NCI-H69 (cell line): ENCODE results near the gene SUGCT.

ENCODE experiments used
- DNase-seq: peaks from one replicate; lab custom pipeline; 2025; lab: John Stamatoyannopoulos, UW

Gene SUGCT

DNA sequence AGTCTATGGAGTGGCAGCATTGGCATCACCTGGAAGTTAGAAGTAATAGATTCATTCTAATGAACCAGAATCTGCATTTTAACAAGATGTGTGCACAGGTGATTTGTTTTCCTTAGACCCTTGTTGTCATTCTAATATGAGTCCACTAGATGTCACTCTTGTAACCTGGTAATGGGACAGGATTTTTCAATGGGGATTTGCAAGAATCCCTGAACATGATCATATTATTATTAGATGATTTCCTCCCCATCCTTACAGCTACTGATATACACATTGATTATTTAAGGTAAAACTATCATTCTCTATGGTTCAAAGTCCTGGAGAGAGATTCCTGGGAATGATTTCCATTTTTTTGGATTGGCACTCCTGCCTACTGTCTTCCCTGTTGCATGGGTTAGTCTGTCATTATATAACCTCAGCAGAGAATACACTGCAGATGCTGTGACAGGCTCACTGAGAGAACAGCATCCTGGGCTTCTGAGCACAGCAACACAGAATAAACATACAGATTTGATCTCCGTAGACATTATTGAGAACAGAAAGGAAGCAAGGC is 194.9 kb downstream of the SUGCT start:
- peak; percentile 47 for DNase-seq

DNA sequence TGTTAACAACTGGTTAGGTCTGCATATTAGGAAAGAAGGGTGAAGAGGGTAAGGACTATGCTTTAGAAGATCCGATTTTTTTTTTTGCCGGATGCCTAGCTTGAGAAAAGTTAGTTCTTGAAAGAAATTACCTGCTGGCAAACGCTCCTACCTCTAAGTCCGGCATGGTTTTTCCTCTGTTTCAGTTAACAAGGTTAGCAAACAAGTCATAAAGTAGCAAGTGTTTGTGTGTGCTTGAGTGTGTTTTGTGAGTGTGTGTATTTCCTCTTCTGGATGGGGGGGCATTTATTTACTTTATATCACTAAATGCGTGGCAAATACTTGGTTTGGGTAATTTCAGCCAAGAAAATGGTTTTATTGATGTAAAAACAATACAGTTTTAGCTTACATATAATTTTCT is 195.6 kb downstream of the SUGCT start:
- DNase-seq = no peak

DNA sequence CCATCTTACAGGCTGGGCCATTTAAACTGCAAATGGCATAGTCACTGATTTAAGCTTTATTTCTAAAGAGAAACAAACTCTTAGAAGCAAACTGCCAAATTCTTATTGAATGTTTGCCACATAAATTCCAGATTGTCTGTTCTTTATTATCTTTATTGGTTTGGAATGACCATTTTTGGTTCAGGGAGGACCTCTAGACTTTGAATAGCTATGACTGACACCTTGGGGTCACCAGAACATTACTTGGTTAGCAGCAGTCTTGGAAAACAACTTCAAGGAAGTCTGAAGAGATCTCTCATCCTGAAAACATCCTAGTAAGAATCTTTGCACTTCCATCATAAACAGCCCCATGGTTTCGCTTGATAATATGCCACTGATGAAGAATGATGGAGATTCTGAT is 197.1 kb downstream of the SUGCT start:
- no peak for DNase-seq

DNA sequence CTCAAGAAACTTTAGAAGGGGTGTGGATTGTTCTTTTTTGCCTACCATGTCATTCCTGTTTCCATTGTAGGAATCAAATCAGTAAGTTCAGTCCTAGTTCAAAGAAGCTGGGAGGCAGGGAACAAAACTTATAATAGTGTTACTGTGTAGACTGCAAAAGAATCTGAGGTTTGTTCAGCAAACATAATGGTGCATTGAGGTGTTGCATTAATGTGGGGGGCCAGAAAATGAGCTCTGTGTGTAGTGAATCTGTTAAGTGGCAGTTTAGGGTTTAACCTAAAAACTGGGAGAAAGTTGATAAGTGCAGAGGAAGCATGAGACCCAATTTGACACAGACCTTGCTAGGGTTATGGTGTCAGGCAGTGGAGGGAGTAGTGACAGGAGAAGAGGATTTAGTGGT is 197.7 kb downstream of the SUGCT start:
- DNase-seq = no peak

GRCh38 chr7:40341836-40342235 is 207.0 kb downstream of the SUGCT start:
- no peak for DNase-seq

DNA sequence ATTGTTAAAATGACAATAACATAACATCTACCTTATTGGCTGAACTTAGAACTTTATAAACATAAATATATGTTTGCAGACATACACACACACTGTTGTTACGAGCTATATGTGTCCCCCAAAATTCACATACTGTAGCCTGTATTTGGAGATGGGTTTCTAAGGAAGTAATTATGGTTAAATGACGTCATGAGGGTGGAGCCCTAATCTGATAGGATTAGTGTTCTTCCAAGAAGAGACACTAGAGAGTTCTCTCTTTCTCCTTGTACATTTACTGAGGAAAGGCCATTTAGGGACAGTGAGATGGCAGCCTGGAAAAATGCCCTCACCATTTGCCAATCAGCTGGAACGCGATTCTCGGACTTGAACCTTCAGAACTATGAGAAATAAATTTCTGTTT is 211.7 kb downstream of the SUGCT start:
- no peak for DNase-seq

DNA sequence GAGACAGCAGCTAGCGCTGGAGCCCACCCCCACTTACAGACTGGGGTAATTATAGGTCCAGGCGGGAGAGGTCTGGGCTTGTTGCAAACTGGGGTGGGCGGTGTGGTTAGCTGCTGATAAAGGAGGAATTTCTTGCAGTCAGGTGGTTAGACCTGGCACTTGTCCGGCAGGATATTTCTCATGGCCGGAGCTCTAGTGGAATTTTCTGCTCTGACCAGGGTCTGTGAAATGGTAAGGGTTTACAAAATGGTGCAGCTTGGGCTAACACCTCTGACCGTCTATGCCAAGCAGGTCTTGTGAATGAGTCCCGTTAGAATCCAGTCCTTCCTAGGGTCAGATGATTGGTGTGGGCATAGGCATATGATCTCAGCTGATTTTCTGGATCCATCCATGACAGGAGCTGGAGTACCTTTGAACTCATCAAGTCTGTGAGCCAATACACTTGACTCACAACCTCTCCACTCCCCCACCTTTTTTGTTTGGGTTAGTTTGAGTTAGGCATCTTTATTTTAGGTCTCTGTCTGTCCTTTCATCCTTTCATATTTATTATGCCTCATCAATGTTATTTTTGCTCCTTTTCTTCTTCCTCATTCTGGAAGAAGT is 213.4 kb downstream of the SUGCT start:
- no peak for DNase-seq

- no peak for DNase-seq
Measured at GRCh38 chr7:40350100-40350499, 215.3 kb downstream of the SUGCT start.

- no peak for DNase-seq
Measured at GRCh38 chr7:40354711-40355110, 219.9 kb downstream of the SUGCT start.

DNA sequence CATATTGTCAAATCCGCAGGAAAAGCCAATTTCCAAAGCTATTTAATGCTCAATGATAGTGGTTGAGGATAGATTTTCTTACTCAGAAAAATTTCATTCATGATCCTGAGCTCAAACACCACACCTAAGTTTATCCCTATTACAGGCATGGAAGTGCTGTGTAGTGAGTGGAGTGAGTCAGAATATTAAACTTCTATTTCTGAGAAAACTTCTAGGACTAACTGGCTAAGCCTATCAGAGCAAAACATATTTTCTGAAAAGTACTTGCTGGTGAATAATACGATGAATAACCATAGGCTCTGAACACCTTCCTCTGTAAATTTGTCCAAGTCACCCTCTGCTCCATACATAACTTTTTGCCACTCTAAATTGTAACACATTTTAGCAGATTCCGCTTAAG is 221.5 kb downstream of the SUGCT start:
- DNase-seq = no peak

GRCh38 chr7:40356871-40357709 is 222.3 kb downstream of the SUGCT start:
- DNase-seq = no peak

DNA sequence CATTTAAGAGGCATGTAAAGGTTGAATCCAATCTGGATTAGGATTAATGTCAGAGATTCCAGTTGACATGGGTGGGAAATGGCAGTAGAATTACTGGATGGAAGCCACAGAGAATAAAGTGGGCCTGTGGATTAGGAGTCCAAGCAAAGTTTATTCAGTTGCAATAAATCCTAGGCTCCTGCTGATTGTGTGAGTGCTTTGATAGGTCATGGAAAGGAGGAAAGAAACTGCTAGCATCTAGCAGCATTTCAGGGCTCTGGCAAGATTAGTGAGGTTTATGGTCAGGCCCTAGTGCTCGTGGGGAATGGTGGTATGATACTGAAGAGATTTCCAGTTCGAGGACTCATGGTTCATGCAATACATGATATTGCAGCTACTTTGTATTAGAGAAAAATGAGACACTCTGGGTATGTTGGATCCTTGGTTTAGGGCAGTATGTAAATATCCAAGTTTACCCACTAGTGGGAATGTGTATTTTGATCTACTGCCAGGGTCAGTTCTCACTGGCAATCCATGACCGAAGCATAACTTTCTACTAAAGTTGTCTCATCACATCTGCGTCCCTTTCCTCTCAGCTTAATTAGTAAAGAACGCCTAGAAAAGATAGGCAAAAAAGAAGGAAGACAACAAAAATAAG is 235.0 kb downstream of the SUGCT start:
- no peak for DNase-seq

- DNase-seq = no peak
Measured at GRCh38 chr7:40371806-40372440, 237.1 kb downstream of the SUGCT start.

DNA sequence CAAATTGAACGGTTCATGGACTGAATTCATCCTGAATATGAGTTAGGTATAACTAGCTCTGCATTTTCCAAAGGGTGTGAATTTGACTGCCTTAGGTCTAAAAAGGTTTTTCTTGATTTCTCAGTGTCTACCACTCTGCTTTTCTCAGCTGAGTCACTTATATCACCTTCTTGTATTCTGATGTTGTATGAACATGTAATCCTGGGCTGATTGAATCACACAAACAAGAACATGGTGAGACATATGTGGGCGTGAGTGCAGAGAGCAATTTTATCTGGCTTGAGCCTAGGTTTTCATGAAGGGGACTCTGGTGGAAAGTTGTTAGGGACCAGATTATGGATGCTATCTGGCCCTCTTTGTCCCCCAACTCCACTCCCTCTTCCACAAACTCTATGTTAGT is 239.8 kb downstream of the SUGCT start:
- DNase-seq = no peak

DNA sequence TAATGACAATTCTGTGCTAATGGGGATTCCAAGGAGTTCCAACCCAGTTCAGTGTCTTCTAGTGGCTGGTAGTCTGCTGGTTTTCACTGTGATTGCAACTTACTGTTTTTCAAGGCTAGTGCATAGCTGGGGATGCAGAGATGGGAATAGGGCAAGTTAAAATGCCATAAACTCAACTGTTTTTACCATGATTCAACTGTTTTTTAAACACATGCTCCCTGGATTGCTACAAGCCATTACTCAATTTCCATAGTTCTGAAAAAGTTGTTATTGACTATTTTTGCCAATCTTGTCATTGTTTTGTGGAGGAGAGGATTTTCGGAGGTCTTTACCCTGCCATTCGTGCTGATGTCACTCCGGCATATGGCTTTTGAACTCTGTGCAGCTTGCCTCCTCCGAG is 245.3 kb downstream of the SUGCT start:
- DNase-seq = no peak

- DNase-seq = no peak
Measured at GRCh38 chr7:40382145-40382544, 247.3 kb downstream of the SUGCT start.

DNA sequence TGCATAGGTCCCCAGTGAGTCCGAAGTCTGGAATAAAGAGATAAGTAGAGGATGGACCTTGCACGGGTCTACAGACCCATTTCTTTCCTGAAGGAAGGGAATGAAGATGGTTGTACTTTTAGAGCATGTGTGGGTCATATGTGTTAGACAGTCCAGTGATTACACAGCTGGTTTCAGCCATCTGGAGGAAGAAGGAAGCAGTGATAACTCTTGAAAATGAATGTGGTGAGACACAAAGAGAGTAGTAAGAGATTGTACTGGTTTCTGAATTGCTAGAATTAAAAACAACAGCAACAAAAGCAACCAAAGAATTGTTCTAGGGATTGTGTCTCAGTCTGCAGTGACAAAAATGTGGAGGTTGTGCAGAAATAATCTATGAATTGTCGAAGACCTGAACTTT is 258.9 kb downstream of the SUGCT start:
- no peak for DNase-seq

GRCh38 chr7:40394400-40394799 is 259.6 kb downstream of the SUGCT start:
- DNase-seq = no peak

- no peak for DNase-seq
Measured at GRCh38 chr7:40400525-40400924, 265.7 kb downstream of the SUGCT start.

GRCh38 chr7:40401406-40401805 is 266.6 kb downstream of the SUGCT start:
- DNase-seq = no peak

DNA sequence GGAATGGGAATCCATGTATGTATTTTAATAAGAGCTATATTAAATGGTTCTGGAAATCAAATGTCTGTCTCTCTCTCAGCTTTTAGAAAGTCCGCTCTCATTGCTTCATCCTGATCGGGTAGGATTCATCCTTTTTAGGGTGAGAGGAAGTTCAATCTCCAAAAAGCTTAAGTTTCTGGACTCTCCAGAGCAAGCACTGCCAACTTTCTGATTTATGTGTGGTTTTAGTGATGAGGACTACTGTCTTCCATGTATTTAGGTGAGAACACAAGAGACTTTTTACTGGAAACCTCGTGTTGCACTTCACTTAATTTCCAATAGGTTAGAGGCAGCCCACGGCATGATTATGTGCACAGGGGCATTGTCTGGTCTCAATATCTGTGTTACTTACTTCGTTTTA is 267.9 kb downstream of the SUGCT start:
- DNase-seq = no peak

DNA sequence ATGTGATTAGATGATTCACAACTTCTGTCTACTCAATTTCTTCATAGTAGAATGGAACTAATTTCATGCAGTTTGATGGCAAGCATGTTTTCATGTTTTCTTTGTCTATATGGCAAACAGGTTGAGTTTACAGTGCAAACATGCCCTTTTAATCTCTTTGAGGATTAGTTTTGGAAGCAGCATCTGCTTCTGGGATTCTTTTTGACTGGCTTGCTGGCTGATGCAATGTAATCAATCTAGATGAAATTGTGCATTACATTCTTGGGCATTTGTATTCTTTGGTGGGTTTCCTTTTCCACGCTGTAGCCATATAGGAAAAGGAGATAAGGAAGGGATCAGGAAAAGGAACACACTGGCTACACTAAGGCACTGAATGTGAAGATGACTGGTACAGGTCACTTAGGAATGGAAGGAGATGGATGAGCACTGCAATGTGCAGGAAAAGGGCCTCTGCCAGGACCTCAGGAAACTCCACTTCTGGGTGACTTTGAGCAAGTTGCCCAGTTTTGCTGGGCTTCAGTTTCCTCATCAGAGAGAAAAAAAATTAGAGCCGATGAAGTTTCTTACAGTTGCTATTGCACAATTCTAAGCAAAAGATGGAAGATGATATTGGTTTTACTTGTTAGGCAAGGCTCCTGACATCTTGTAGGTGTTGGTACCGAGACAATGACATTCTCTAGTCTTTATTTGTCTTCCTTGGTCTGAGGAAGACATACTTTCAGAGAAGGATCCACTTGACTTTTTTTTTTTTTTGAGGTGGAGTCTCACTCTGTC is 269.1 kb downstream of the SUGCT start:
- DNase-seq = no peak
